Amniotic stem cell (primary cell): ENCODE results near the gene COLEC11.

ENCODE experiments used
- DNase-seq: peaks from one replicate; lab custom pipeline; 2025; lab: John Stamatoyannopoulos, UW

The COLEC11 gene

DNA sequence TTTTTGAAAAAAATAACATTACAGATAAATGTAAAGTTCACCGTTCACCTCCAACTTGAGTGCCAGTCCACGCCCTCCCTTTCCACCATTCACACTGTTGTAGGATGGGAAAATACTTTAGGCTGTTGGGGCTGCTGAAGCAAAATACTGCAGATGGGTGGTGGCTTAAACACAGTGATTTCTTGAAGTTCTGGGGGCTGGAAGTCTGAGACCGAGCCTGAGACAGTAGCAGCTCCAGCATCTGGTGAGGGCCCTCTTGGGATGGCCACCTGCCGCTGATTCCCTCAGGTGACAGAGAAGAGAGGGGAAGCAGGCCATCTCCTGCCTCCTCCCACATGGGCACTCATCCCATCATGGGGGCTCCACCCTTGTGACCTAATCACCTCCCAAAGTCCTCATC is 80.8 kb downstream of the COLEC11 start:
- DNase-seq: no peak

GRCh38 chr2:3677436-3677835 is 82.5 kb downstream of the COLEC11 start:
- no peak for DNase-seq

GRCh38 chr2:3678212-3678611 is 83.3 kb downstream of the COLEC11 start:
- DNase-seq: no peak

- DNase-seq: no peak
Observed at GRCh38 chr2:3679180-3679579, 84.3 kb downstream of the COLEC11 start.

DNA sequence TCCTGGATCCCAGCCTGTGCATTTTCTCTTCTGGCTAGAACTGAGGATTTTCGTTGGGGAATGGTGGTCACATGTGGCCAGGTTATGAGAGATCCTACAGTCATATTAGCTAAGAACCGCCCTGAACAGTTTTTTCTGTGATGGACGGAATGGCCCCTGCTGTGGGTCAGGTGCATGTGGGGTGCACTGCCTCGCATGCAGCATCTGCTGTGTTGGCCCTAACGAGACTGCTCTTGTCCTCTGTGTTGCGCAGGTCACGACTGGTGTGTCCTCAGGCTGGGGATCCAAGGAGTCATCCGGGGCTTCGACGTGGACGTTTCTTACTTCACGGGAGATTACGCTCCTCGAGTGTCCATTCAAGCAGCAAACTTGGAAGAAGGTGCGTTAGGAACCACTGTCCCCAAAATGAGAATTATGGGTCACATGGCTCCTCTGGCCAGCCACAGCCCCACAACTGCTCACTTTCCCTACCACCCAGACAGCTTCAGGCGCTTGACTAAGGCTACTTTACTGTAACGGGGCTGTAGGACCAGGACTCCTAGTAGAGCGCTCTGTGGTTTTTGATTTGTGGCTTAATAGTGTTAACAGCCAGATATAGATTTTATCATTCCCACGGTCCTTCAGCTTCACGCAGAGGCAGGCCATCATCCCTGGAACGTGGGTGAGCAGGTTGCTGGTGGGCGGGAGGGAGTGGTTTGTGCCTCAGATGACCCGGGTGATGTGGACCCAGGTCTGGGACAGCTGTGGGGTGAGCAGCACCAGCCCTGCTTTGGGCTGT is 84.9 kb downstream of the COLEC11 start:
- DNase-seq: no peak

DNA sequence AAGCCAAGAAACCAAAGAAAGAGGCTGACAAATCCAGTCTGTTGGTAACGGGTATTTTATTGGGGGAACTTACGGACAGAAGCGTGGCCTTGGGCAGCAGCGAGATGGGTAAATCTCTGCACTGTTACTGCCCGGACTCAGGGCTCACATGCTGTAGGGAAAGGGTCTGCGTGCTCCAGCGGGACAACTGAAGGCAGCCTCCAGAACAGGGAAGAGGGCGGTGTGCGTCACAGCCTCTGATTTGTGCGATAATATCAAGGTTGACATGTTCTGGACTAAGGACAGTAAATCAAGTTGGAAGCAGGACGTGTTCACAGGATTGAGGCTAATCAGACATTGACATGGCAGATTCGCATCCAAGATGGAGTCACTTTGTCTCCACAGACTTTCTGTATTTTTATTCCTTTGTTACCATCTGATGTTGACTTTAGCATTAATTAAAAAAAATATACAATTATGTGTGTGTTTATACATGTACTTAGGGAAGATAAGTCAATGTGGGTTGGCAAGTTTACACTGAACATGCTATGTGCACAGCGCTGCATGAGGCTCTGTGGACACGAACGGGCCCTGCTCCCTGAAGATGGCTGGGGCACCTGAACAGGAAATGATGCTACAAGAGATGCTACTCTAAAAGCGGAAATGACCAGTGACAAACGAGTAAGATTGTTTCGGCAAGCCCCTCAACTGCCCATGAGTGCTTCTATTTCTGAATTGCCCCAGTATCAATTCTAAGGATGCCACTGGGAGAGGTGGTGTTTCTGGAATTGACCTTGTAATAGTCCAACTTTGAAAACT is 85.8 kb downstream of the COLEC11 start:
- no peak for DNase-seq

DNA sequence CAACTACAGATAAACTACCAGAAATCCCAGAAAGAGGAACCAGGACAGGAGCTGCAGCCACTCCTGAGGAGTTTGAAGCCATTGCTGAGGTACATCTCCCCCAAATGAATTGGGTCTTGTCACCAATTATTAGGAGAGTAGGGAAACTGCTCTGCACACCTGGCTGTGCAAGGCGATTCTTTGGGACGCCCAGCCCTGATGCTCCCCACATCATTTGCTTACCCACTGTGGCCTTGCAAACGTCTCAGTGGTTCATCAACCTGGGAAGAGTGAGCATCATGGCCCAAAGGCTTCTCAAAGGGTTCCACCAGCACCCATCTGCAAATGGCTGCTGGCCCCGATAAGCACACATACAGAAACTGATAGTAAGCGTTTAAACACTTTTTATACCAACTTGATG is 86.7 kb downstream of the COLEC11 start:
- DNase-seq: no peak

GRCh38 chr2:3682811-3683210 is 87.9 kb downstream of the COLEC11 start:
- DNase-seq: no peak

DNA sequence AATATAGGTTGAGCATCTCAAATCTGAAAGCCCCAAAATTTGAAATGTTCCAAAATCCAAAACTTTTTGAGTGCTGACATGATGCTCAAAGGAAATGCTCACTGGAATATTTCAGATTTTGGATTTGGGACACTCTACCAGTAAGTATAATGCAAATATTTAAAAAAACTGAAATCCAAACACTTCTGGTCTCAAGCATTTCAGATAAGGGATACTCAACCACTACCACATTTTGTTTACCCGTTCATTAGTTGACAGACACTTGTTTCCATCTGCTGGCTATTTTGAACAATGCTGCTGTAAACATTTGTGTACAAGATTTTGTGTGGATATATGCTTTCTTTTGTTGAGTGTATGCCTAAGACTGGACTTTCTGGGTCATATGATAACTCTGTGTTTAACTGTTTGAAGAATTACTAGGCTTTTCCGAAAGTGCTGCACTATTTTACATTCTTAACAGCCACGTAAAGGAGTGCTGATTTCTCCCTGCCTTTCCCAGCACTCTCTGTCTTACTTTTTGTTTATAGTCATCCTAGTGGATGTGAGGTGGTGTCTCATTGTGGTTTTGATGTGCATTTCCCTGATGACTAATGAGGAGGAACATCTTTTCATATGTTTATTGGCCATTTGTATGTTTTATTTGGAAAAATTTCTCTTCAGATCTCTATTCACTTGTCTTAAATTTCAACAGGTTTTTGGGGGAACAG is 89.0 kb downstream of the COLEC11 start:
- DNase-seq: no peak

GRCh38 chr2:3689998-3690748 is 95.3 kb downstream of the COLEC11 start:
- DNase-seq: no peak

DNA sequence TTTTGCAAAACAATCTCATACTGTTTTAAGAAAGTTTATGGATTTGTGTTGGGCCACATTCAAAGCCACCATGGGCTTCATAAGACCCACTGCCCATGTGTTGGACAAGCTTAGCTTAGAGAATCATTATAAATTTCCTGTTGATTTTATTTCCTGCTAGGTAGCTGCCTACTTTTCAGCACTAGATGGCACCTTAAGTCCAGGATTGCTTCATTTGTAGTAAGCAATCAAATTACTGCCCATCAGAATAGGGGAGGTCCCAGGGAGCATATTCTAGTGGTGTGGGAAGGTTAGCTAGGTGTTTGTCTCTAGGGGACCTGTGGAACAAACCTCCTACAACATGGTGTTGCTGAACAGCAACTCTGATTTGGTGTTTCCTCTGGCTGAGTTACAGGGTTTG is 97.5 kb downstream of the COLEC11 start:
- no peak for DNase-seq
